Measurements from ENCODE around the gene GPATCH1. TPM values are rescaled to one million over a fixed set of nuclear protein-coding genes. Genes with fewer than 3 reads are reported as not detected.
A peak's percentile ranks its signal among the peaks of the same experiment; 100 is the strongest.
"Not testable (repeated sequence)": the region's sequence is repeated elsewhere in the genome, so short reads cannot be mapped to it uniquely, and the experiment has no call there.

GPATCH1 gene
- total and polyA plus RNA-seq, 4 experiments from 2014 or later = 3.3 to 16.7 (median 10.8) TPM

DNA sequence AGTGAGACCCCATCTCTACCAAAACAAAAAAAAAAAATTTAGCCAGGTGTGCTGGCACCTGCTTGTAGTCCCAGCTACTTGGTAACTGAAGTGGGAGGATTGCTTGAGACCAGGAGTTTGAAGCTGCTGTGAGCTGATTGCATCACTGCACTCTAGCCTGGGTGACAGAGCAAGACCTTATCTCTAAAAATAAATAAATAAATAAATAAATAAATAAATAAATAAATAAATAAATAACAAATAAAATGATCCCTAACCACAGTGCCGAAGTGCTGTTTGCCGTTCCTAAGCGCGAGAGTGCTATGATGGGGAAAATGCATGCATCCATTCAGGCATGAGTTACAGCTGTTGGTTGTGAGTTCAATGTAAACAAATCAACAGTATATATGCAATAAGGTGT is 78.2 kb downstream of the GPATCH1 start:
- DNase-seq = no peak
- no peaks in the 10 kb centered on the region for H3K27me3 ChIP-seq (ENCODE audit: insufficient read depth, low read length)
- no peaks in the 10 kb centered on the region for H3K27me3 Mint-ChIP-seq
- peak overlapping the region in 1 of 7 donors; percentile 30 for H3K27ac Mint-ChIP-seq
- no peaks in the 10 kb centered on the region for H3K36me3 Mint-ChIP-seq
- peaks cover 33% of the 10 kb centered on the region for H3K4me1 ChIP-seq (ENCODE audit: insufficient read depth, low read length)
- ChIA-PET POLR2A (ENCODE audit: partially characterized antibody) (interaction anchor here (1.4 to 8.3 kb wide), 2 partner anchors 17 to 144 kb away, joined by 3 to 160 read pairs; no protein-coding TSS in a partner anchor), CTCF (ENCODE audit: partially characterized antibody) (interaction anchor here (1.1 to 4.2 kb wide), 7 partner anchors 8 to 271 kb away, joined by 3 to 43 read pairs (median 4); no protein-coding TSS in a partner anchor)
- H3K9me3 Mint-ChIP-seq = no peaks in the 10 kb centered on the region
- H3K27ac ChIP-seq (ENCODE audit: low read depth, low read length) = no peak overlapping the region
- H3K36me3 ChIP-seq (ENCODE audit: insufficient read depth, low read length) = no peaks in the 10 kb centered on the region
- peak overlapping the region in 1 of 8 donors; percentile 14 for H3K4me3 Mint-ChIP-seq
- peaks cover 26 to 45% (median 34%) of the 10 kb centered on the region in 4 donors for H3K4me1 Mint-ChIP-seq
- intact Hi-C loops (cut with micrococcal nuclease) = no loop called here
- no peaks in the 10 kb centered on the region for H3K9me3 ChIP-seq (ENCODE audit: control insufficient read depth in 1 of 2, low read length in 2 of 2)
- H3K4me3 ChIP-seq (ENCODE audit: low read length in 2 of 2) = no peak overlapping the region

DNA sequence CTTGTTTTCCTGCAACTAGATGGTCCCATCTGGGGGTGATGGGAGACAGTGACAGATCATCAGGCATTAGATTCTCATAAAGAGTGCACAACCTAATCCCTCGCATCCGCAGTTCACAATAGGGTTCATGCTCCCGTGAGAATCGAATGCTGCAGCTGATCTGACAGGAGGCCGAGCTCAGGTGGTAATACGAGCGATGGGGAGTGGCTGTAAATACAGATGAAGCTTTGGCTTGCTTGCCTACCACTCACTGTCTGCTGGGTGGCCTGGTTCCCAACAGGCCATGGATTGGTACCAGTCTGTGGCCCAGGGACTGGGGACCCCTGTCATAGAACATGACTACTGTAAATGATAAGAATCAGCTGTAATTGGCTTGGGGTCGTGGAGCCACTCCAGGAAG is 78.9 kb downstream of the GPATCH1 start:
- POLR2A ChIA-PET (ENCODE audit: partially characterized antibody) = interaction anchor here (0.9 to 8.3 kb wide), 6 partner anchors 11 to 214 kb away, joined by 3 to 160 read pairs (median 6); partner anchors contain the start of gene CEBPG
- H3K4me1 ChIP-seq (ENCODE audit: insufficient read depth, low read length) = peaks cover 33% of the 10 kb centered on the region
- intact Hi-C loops (cut with micrococcal nuclease) = loop anchor here (1.0 kb wide), 1 partner anchor 17 kb away; no protein-coding TSS in a partner anchor
- CTCF ChIA-PET (ENCODE audit: partially characterized antibody) = interaction anchor here (0.9 to 4.2 kb wide), 10 partner anchors 9 to 271 kb away, joined by 3 to 43 read pairs (median 4); no protein-coding TSS in a partner anchor
- H3K4me1 Mint-ChIP-seq = peaks cover 26 to 45% (median 34%) of the 10 kb centered on the region in 4 donors
- no peaks in the 10 kb centered on the region for H3K27me3 Mint-ChIP-seq
- H3K4me3 Mint-ChIP-seq = peak overlapping the region in 7 of 8 donors; percentile 43 to 86 (median 62)
- no peaks in the 10 kb centered on the region for H3K36me3 ChIP-seq (ENCODE audit: insufficient read depth, low read length)
- H3K9me3 ChIP-seq (ENCODE audit: control insufficient read depth in 1 of 2, low read length in 2 of 2) = no peaks in the 10 kb centered on the region
- H3K27me3 ChIP-seq (ENCODE audit: insufficient read depth, low read length) = no peaks in the 10 kb centered on the region
- H3K36me3 Mint-ChIP-seq = no peaks in the 10 kb centered on the region
- peak overlapping the region; percentile 36 for H3K27ac ChIP-seq (ENCODE audit: low read depth, low read length)
- H3K27ac Mint-ChIP-seq = peak overlapping the region; percentile 76 to 94 (median 89)
- no peak overlapping the region for H3K4me3 ChIP-seq (ENCODE audit: low read length in 2 of 2)
- no peak for DNase-seq
- H3K9me3 Mint-ChIP-seq = no peaks in the 10 kb centered on the region

DNA sequence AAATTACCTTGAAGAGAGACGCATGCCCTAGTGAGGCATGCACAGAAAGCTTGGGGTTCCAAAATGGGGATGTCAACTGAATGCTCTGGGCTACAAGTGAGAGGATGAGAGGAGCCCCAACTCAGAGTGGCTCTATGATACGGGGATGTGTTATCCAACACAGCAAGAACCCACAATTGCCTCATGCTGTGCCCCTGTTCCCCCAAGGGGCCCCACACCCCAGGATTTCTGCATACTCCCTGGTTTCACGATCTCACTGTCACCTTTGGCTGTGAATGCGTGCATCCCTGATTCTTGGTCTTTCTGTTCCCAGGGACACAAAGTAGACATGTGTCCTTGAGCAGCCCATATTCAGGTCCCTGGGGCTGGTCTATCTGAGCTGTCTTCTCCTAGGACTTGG is 80.2 kb downstream of the GPATCH1 start:
- POLR2A ChIA-PET (ENCODE audit: partially characterized antibody) = interaction anchor here (0.7 to 8.3 kb wide), 5 partner anchors 10 to 213 kb away, joined by 3 to 160 read pairs (median 9); partner anchors contain the start of gene CEBPG
- intact Hi-C loops (cut with micrococcal nuclease) = no loop called here
- H3K4me3 ChIP-seq (ENCODE audit: low read length in 2 of 2) = no peak overlapping the region
- Mint-ChIP-seq H3K27me3 (no peaks in the 10 kb centered on the region), H3K36me3 (no peaks in the 10 kb centered on the region), H3K4me1 (peaks cover 26 to 45% (median 34%) of the 10 kb centered on the region in 4 donors), H3K27ac (peak overlapping the region; percentile 76 to 94 (median 89)), H3K4me3 (peak overlapping the region in 2 of 8 donors; percentile 10 to 44), H3K9me3 (no peaks in the 10 kb centered on the region)
- CTCF ChIA-PET (ENCODE audit: partially characterized antibody) = interaction anchor here (1.5 to 4.2 kb wide), 4 partner anchors 16 to 74 kb away, joined by 4 to 43 read pairs (median 26); no protein-coding TSS in a partner anchor
- H3K27ac ChIP-seq (ENCODE audit: low read depth, low read length) = no peak overlapping the region
- H3K9me3 ChIP-seq (ENCODE audit: control insufficient read depth in 1 of 2, low read length in 2 of 2) = no peaks in the 10 kb centered on the region
- DNase-seq = no peak
- H3K4me1 ChIP-seq (ENCODE audit: insufficient read depth, low read length) = peaks cover 33% of the 10 kb centered on the region
- H3K36me3 ChIP-seq (ENCODE audit: insufficient read depth, low read length) = no peaks in the 10 kb centered on the region
- no peaks in the 10 kb centered on the region for H3K27me3 ChIP-seq (ENCODE audit: insufficient read depth, low read length)

DNA sequence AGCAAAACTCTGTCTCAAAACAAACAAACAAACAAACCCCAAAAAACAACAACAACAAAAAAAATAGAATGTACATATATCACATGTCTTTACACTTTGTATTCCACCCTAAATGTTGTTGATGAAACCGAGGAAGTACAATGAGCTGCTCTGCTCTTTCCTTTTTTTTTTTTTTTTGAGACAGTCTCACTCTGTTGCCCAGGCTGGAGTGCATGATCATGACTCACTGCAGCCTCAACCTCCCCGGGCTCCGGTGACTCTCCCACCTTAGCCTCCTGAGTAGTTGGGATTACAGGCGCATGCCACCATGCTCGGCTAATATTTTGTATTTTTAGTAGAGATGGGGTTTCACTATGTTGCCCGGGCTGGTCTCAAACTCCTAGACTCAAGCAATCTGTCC is 82.5 kb downstream of the GPATCH1 start:
- H3K9me3 ChIP-seq (ENCODE audit: control insufficient read depth in 1 of 2, low read length in 2 of 2) = no peaks in the 10 kb centered on the region
- CTCF ChIA-PET (ENCODE audit: partially characterized antibody) = interaction anchor here (0.6 to 3.4 kb wide), 4 partner anchors 13 to 80 kb away, joined by 4 to 19 read pairs (median 8); no protein-coding TSS in a partner anchor
- POLR2A ChIA-PET (ENCODE audit: partially characterized antibody) = interaction anchor here (2.2 kb wide), 1 partner anchor 13 kb away, joined by 14 read pairs; no protein-coding TSS in a partner anchor
- Mint-ChIP-seq H3K9me3 (peaks cover 0 to 10% (median 2%) of the 10 kb centered on the region in 8 donors), H3K4me1 (peaks cover 19 to 35% (median 26%) of the 10 kb centered on the region in 4 donors), H3K36me3 (no peaks in the 10 kb centered on the region), H3K4me3 (no peak overlapping the region), H3K27me3 (no peaks in the 10 kb centered on the region), H3K27ac (no peak overlapping the region)
- H3K36me3 ChIP-seq (ENCODE audit: insufficient read depth, low read length) = no peaks in the 10 kb centered on the region
- H3K4me1 ChIP-seq (ENCODE audit: insufficient read depth, low read length) = peaks cover 24% of the 10 kb centered on the region
- H3K27ac ChIP-seq (ENCODE audit: low read depth, low read length) = no peak overlapping the region
- no peak for DNase-seq
- no peak overlapping the region for H3K4me3 ChIP-seq (ENCODE audit: low read length in 2 of 2)
- intact Hi-C loops (cut with micrococcal nuclease) = no loop called here
- no peaks in the 10 kb centered on the region for H3K27me3 ChIP-seq (ENCODE audit: insufficient read depth, low read length)

DNA sequence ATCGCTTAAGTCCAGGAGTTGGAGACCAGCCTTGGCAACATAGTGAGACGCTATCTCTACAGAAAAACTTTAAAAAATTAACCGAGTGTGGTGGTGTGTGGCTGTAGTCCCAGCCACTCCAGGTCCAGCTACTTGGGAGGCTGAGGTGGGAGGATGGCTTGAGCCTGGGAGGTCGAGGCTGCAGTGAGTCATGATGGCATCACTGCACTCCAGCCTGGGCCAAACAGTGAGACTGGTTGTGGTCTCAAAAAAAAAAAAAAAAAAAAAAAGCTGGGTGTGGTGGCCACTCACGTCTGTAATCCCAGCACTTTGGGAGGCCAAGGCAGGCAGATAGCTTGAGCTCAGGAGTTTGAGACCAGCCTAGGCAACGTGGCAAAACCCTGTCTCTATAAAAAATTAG is 85.1 kb downstream of the GPATCH1 start:
- H3K36me3 Mint-ChIP-seq; H3K36me3 ChIP-seq (ENCODE audit: insufficient read depth, low read length); H3K4me1 ChIP-seq (ENCODE audit: insufficient read depth, low read length); H3K4me3 ChIP-seq (ENCODE audit: low read length in 2 of 2); intact Hi-C loops (cut with micrococcal nuclease); H3K4me3 Mint-ChIP-seq; DNase-seq; H3K27ac ChIP-seq (ENCODE audit: low read depth, low read length); H3K9me3 ChIP-seq (ENCODE audit: control insufficient read depth in 1 of 2, low read length in 2 of 2); H3K27me3 ChIP-seq (ENCODE audit: insufficient read depth, low read length); H3K27me3 Mint-ChIP-seq; H3K27ac Mint-ChIP-seq: not testable (repeated sequence)
- ChIA-PET CTCF (ENCODE audit: partially characterized antibody) (interaction anchor here (1.5 to 3.4 kb wide), 3 partner anchors 11 to 22 kb away, joined by 6 to 19 read pairs (median 9); no protein-coding TSS in a partner anchor), POLR2A (ENCODE audit: partially characterized antibody) (interaction anchor here (2.5 kb wide), 1 partner anchor 10 kb away, joined by 13 read pairs; no protein-coding TSS in a partner anchor)
- Mint-ChIP-seq H3K9me3 (peaks cover 0 to 13% (median 5%) of the 10 kb centered on the region in 8 donors), H3K4me1 (peaks cover 8 to 17% (median 11%) of the 10 kb centered on the region in 4 donors)

DNA sequence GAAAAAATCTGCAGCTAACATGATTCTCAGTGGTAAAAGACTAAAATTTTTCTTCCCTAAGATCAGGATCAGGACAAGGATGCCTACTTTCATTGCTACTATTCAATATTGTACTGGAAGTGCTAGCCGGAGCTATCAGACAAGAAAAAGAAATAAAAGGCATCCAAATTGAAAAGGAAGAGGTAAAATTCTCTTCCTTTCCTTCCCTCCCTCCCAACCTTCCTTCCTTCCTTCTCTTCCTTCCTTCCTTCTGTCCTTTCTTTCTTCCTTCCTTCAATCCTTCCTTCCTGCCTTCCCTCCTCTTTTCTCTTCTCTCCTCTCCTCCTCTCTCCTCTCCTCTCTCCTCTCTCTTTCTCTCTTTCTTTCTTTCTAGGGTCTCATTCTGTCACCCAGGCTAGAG is 86.5 kb downstream of the GPATCH1 start:
- no peak for DNase-seq
- Histone ChIP-seq H3K4me3 (ENCODE audit: low read length in 2 of 2) (no peak overlapping the region), H3K27ac (ENCODE audit: low read depth, low read length) (no peak overlapping the region), H3K9me3 (ENCODE audit: control insufficient read depth in 1 of 2, low read length in 2 of 2) (no peaks in the 10 kb centered on the region), H3K27me3 (ENCODE audit: insufficient read depth, low read length) (no peaks in the 10 kb centered on the region), H3K4me1 (ENCODE audit: insufficient read depth, low read length) (peaks cover 6% of the 10 kb centered on the region), H3K36me3 (ENCODE audit: insufficient read depth, low read length) (no peaks in the 10 kb centered on the region)
- Mint-ChIP-seq H3K9me3 (peaks cover 0 to 13% (median 5%) of the 10 kb centered on the region in 8 donors), H3K4me3 (no peak overlapping the region), H3K4me1 (peaks cover 3 to 12% (median 8%) of the 10 kb centered on the region in 4 donors), H3K27me3 (no peaks in the 10 kb centered on the region), H3K36me3 (no peaks in the 10 kb centered on the region), H3K27ac (peak overlapping the region in 1 of 7 donors; percentile 85)
- POLR2A ChIA-PET (ENCODE audit: partially characterized antibody) = interaction anchor here (2.5 kb wide), 1 partner anchor 9 kb away, joined by 13 read pairs; no protein-coding TSS in a partner anchor
- CTCF ChIA-PET (ENCODE audit: partially characterized antibody) = interaction anchor here (1.5 to 1.6 kb wide), 2 partner anchors 10 to 23 kb away, joined by 6 read pairs; no protein-coding TSS in a partner anchor
- intact Hi-C loops (cut with micrococcal nuclease) = no loop called here

DNA sequence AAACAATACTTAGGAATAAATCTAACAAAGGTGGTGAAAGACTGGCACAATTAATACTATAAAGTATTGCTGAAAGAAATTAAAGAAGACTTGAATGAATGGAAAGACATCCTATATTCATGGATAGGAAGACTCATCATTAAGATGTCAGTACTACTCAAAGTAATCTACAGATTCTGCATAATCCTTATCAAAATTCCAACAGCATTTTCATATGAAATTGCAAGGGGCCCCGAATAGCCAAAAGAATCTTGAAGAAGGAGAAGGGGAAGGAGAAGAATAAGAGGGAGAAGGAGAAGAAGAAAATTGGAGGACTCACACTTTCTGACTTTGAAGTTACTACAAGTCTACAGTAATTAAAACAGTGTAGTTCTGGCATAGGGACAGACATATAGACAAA is 87.5 kb downstream of the GPATCH1 start:
- no peak for DNase-seq
- H3K4me3 Mint-ChIP-seq = no peak overlapping the region

More for the DNA sequence above, 87.5 kb downstream of the GPATCH1 start:
- no peak overlapping the region for H3K27ac ChIP-seq (ENCODE audit: low read depth, low read length)
- Mint-ChIP-seq H3K27me3 (no peaks in the 10 kb centered on the region), H3K4me1 (peaks cover 5 to 22% (median 12%) of the 10 kb centered on the region in 4 donors), H3K9me3 (peaks cover 0 to 13% (median 5%) of the 10 kb centered on the region in 8 donors), H3K27ac (no peak overlapping the region), H3K36me3 (no peaks in the 10 kb centered on the region)
- H3K36me3 ChIP-seq (ENCODE audit: insufficient read depth, low read length) = no peaks in the 10 kb centered on the region
- intact Hi-C loops (cut with micrococcal nuclease) = no loop called here
- no peak overlapping the region for H3K4me3 ChIP-seq (ENCODE audit: low read length in 2 of 2)
- ChIA-PET CTCF (ENCODE audit: partially characterized antibody) (interaction anchor here (1.2 to 1.6 kb wide), 2 partner anchors 9 to 43 kb away, joined by 3 to 6 read pairs; no protein-coding TSS in a partner anchor), POLR2A (ENCODE audit: partially characterized antibody) (no interaction called here)
- H3K9me3 ChIP-seq (ENCODE audit: control insufficient read depth in 1 of 2, low read length in 2 of 2) = no peaks in the 10 kb centered on the region
- peaks cover 11% of the 10 kb centered on the region for H3K4me1 ChIP-seq (ENCODE audit: insufficient read depth, low read length)
- no peaks in the 10 kb centered on the region for H3K27me3 ChIP-seq (ENCODE audit: insufficient read depth, low read length)
